Mucosa of descending colon (tissue), 3 donors: ENCODE measurements around the gene GAD1. TPM values are rescaled to one million over a fixed set of nuclear protein-coding genes. Genes with fewer than 3 reads are reported as not detected.

Source experiments
- ATAC-seq: fragments of 200-7000 bp; cut with Tn5 transposase; one replicate; pipeline ENCODE4 v1.9.1; 2020; ENCODE audit warnings: mild to moderate bottlenecking, moderate library complexity
- DNase-seq, 3 donors: peaks; one replicate each; pipeline ENCODE4 v3.0.0-alpha.2; 2020
- H3K36me3 ChIP-seq: fragments of 200-600 bp; one replicate; pipeline ENCODE4 v1.8.0; 2021; ENCODE audit warnings: low read depth, mild to moderate bottlenecking
- H3K4me1 ChIP-seq: fragments of 200-600 bp; one replicate; pipeline ENCODE4 v1.8.0; 2021; ENCODE audit warnings: low read depth, mild to moderate bottlenecking
- H3K4me3 ChIP-seq: fragments of 200-600 bp; one replicate; pipeline ENCODE4 v1.8.0; 2021; ENCODE audit warnings: mild to moderate bottlenecking
- H3K9me3 ChIP-seq: fragments of 200-600 bp; one replicate; pipeline ENCODE4 v1.8.0; 2021; ENCODE audit warnings: mild to moderate bottlenecking
- intact Hi-C, 2 donors: fragments of 100-400 bp; cut with DNase I in 1 of 2; cut with micrococcal nuclease in 1 of 2; formaldehyde crosslinking; loops; one replicate each; pipeline versions ENCODE4 v1.11.0 to v1.11.1; 2022; cut with DNase I, micrococcal nuclease
- total RNA-seq, 3 donors: library from RNA; stranded (reverse); fragmentation: NEBNext Ultra II Directional in 2 of 3; extraction: Animal tissue kit (Norgen Biotek cat#: 25700) in 2 of 3; gene quantifications; one replicate each; pipeline versions ENCODE4 v1.2.1 to v1.2.4, GENCODE V29; 2021 to 2023
- TF ChIP-seq, protein P1 (sequence below): fragments of 200-600 bp; IDR thresholded peaks from one replicate; pipeline ENCODE4 v1.8.0; 2022; ENCODE audit warnings: antibody characterized with exemption, mild to moderate bottlenecking
- donor health status: DM: no; HTN: no; CAD: no; lungs with moderate emphysema.
- donor health status: DM: no; HTN: no; CAD: no.
- donor health status: DM: no; HTN: yes; CAD: no.

GAD1 gene
- total RNA-seq, 3 donors from 2014 or later, result 0.58 TPM; not detected in 2

DNA sequence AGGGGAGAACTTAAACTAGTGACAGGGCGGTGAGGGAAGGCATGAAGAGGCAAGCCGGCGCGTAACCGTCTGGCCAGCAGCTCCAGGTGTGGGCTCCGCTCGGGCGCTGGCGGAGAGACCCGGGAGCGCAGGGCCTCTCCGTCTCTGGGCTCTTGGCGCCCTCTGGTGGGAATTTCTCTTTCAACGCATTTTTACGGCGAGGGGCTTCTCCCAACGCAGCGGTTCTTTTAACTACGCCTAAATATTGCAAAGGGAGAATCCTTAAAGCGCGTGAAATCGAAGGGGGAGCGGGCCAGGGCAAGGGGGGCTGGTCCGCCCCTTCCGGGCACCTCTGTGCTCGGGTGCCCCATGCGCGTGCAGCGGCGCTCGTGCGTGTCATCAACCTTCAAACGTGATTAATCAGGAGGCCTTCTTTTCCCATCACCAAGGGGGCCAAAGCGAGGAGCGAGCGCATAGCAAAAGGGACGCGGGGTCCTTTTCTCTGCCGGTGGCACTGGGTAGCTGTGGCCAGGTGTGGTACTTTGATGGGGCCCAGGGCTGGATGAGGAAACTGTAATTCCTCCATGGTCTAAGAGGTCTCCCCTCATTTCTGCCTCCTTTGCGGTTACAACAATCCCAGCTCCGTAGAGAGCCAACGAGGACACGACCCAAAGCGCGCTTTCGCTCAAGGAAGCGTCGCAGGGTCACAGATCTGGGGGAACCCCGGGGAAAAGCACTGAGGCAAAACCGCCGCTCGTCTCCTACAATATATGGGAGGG is 762 bp upstream of the GAD1 start:
- intact Hi-C loops, result loop anchor here (10.0 kb wide), 3 partner anchors 421 to 581 kb away; no protein-coding TSS in a partner anchor
- TF ChIP-seq, protein P1, sequence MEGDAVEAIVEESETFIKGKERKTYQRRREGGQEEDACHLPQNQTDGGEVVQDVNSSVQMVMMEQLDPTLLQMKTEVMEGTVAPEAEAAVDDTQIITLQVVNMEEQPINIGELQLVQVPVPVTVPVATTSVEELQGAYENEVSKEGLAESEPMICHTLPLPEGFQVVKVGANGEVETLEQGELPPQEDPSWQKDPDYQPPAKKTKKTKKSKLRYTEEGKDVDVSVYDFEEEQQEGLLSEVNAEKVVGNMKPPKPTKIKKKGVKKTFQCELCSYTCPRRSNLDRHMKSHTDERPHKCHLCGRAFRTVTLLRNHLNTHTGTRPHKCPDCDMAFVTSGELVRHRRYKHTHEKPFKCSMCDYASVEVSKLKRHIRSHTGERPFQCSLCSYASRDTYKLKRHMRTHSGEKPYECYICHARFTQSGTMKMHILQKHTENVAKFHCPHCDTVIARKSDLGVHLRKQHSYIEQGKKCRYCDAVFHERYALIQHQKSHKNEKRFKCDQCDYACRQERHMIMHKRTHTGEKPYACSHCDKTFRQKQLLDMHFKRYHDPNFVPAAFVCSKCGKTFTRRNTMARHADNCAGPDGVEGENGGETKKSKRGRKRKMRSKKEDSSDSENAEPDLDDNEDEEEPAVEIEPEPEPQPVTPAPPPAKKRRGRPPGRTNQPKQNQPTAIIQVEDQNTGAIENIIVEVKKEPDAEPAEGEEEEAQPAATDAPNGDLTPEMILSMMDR, result peak; percentile 47
- H3K4me1 ChIP-seq, result peaks cover 35% of the 10 kb centered on the region
- peak in 2 of 3 donors; percentile 67 to 79 for DNase-seq
- no peak overlapping the region for H3K4me3 ChIP-seq
- H3K9me3 ChIP-seq, result no peaks in the 10 kb centered on the region
- peak; percentile 72 for ATAC-seq
- H3K36me3 ChIP-seq, result no peaks in the 10 kb centered on the region

DNA sequence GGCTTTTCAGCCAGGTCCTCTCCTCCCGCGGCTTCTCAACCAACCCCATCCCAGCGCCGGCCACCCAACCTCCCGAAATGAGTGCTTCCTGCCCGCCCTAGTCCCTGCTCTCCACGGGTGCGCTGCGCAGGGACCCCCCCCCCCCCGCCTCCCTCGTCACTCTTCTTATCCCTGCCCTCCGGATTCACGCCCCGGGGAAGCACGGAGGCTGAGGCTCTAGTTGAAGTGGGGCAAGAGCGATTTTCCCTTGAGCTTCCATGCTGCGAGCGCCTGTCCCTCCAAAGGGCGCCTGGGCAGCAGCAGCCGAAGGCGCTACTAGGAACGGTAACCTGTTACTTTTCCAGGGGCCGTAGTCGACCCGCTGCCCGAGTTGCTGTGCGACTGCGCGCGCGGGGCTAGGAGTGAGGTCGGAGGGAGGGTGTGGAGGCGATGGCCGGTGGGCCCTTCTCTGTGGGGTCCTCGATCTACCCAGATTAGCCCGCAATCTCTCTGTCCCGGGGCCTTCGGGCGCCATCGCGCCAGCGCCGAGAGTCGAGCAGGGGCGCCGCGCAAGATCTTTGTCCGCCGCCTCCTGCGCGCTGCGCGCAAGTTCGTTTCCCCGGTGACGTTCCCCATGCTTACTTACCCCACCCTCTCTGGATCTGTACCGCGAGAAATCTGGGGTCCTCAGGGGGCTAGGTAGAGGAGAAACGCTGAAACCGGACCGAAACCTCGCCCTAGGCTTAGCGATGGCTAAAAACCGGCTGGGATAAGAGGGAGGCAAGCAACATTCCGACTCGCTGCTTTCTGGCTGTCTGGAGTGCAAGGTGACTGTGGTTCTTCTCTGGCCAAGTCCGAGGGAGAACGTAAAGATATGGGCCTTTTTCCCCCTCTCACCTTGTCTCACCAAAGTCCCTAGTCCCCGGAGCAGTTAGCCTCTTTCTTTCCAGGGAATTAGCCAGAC is 677 bp downstream of the GAD1 start:
- H3K4me1 ChIP-seq, result peaks cover 46% of the 10 kb centered on the region
- DNase-seq, result peak in 1 of 3 donors; percentile 39
- H3K9me3 ChIP-seq, result no peaks in the 10 kb centered on the region
- H3K4me3 ChIP-seq, result no peak overlapping the region
- intact Hi-C loops, result loop anchor here (10.0 kb wide), 3 partner anchors 423 to 583 kb away; no protein-coding TSS in a partner anchor
- no peaks in the 10 kb centered on the region for H3K36me3 ChIP-seq
- peak; percentile 16 for ATAC-seq
- TF ChIP-seq, protein P1, result no peak

DNA sequence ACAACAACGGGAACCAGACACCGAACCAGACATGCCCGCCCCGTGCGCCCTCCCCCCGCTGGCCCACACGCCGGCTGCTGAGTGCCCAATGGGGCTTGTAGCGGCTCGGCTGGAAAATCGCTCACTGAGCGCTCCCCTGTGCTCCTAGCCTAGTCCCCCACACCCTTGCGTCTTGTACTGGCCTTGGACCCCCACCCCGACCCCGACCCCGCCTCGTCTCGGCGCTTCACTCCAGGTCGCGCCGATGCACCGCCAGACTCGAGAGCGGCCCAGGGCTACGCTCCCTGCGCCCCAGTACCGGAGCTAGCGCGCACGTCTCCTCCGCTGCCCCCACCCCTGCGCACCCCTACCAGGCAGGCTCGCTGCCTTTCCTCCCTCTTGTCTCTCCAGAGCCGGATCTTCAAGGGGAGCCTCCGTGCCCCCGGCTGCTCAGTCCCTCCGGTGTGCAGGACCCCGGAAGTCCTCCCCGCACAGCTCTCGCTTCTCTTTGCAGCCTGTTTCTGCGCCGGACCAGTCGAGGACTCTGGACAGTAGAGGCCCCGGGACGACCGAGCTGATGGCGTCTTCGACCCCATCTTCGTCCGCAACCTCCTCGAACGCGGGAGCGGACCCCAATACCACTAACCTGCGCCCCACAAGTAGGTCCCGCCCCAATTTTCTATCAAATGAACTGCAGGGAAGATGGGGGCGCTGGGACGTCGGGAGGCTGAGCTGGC is 1.5 kb downstream of the GAD1 start:
- DNase-seq (peak in 1 of 3 donors; percentile 26), ATAC-seq (no peak)
- Histone ChIP-seq H3K4me3 (no peak overlapping the region), H3K4me1 (peaks cover 50% of the 10 kb centered on the region), H3K36me3 (no peaks in the 10 kb centered on the region), H3K9me3 (no peaks in the 10 kb centered on the region)
- intact Hi-C loops, result loop anchor here (10.0 kb wide), 3 partner anchors 423 to 583 kb away; no protein-coding TSS in a partner anchor
- TF ChIP-seq, protein P1, result no peak

DNA sequence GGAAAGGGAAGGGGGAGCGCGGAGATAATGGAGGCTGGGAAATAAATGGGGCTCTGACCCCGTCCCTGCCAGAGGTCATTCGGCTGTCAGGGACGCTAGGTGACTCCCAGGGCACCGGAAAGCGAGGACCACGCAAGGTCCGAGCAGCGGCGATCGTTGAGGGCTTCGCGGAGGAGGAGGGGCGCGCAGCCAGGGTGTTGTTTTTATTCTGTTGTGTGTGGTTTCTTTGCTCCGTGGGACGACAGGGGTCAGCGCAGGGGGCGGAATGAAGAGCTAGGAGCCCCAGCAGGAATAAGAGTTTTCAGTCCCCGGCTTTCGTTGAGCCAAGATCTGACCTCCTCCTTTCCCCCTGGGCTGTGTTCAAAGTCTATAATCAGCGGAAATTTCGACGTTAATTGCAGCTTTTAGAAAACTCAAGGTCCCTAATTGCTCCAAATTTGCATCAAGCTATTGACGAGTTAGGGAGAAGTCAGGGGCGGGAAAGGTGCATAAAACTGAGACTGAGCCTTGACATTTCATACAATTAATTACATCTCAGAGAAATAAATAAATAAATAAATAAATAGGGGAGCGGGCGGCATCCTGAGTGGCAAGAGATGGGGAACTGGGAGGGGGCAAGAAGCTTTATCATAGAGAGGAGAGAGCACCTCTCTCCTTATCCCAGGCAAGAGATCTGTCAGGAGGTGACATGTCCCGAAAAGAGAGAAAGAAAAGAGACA is 2.2 kb downstream of the GAD1 start:
- DNase-seq (no peak), ATAC-seq (no peak)
- intact Hi-C loops, result loop anchor here (10.0 kb wide), 3 partner anchors 424 to 584 kb away; no protein-coding TSS in a partner anchor
- Histone ChIP-seq H3K4me1 (peaks cover 52% of the 10 kb centered on the region), H3K9me3 (no peaks in the 10 kb centered on the region), H3K4me3 (no peak overlapping the region), H3K36me3 (no peaks in the 10 kb centered on the region)
- TF ChIP-seq, protein P1, result no peak
